Spinal cord (tissue), 10 donors: ENCODE data around the gene ZNF438. TPM values are rescaled to one million over a fixed set of nuclear protein-coding genes. Genes with fewer than 3 reads are reported as not detected.

Experiments
- DNase-seq, 6 donors: peaks; one replicate each; pipeline versions ENCODE4 v3.0.0 to v3.0.0-alpha.2; 2013 to 2015; ENCODE audit warnings: low spot score in 6 of 6, low read depth in 4 of 6
- H3K27ac ChIP-seq: one replicate; pipeline ENCODE4 v1.5.1; 2013; ENCODE audit warnings: low read depth, low read length, control low read depth
- H3K27me3 ChIP-seq: one replicate; pipeline ENCODE4 v1.6.1; 2013; ENCODE audit warnings: low read length; ENCODE audit not compliant: control insufficient read depth, insufficient read depth
- H3K36me3 ChIP-seq: one replicate; pipeline ENCODE4 v1.6.1; 2013; ENCODE audit warnings: low read length; ENCODE audit not compliant: control insufficient read depth, insufficient read depth
- H3K4me1 ChIP-seq: one replicate; pipeline ENCODE4 v1.6.1; 2013; ENCODE audit warnings: low read length; ENCODE audit not compliant: control insufficient read depth, insufficient read depth
- H3K4me3 ChIP-seq: one replicate; pipeline ENCODE4 v1.5.1; 2013; ENCODE audit warnings: low read depth, low read length, control low read depth
- H3K9me3 ChIP-seq: one replicate; pipeline ENCODE4 v1.6.1; 2013; ENCODE audit warnings: low read length; ENCODE audit not compliant: control insufficient read depth, insufficient read depth
- WGBS: methylation state at CpG from one replicate; pipeline ENCODE4 v1.1.5; 2013; ENCODE audit warnings: missing lambda C conversion rate; ENCODE audit not compliant: insufficient coverage; 5-methylcytosine and 5-hydroxymethylcytosine counted together
- polyA plus RNA-seq, 2 donors: library from polyadenylated mRNA; unstranded; fragments of 120-200 nt; gene quantifications; one replicate each; pipeline ENCODE4 v1.2.1, GENCODE V29; 2013; ENCODE audit not compliant: insufficient read length in 2 of 2
- total RNA-seq, 2 donors: library from RNA; depleted of rRNA in 1 of 2; stranded (reverse); fragments of 120-200 nt in 1 of 2; fragments of >200 nt in 1 of 2; gene quantifications; one replicate each; pipeline versions ENCODE4 v1.2.3 to v1.2.4, GENCODE V29; 2013 to 2014
- donor health status: healthy.

The ZNF438 gene
- total and polyA plus RNA-seq, 4 donors, result 5.8 to 12.4 (median 7.0) TPM

DNA sequence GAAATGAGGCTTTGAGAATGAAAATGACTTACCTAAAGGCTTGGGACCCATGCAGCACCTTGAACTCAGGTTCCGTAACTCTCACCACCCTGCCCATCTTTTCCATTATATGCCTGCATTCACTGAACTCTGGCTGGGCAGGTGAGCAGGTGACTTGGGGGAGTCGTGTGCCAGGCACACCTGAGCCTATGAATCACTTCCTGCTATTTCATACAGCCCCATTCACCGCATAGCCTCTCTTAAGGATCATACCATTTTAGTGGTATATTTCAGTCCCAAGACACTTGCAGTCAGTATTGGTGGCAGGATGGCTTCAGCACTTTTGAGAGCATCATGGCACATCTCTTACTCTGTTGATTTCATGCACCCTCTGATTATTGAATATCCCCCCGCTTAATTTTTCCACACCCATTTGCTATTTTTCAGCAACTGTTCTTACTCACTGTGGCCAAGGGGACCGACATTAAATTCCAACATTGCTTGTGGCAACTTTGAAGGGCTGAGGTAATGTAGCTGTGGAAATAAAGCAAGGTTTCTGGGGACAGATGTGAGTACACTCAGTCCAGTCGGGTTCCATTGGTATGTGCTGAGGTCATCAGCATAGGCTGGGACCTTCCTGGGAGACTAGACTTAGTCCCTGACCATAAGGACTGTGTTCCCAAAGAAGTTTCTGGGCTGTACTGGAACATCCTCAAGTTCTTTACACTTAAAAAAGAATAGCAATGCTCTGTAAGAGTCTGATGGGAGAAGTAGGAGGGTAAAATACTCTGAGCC, 39.8 kb upstream of the ZNF438 start:
- no peak for DNase-seq
- Histone ChIP-seq H3K9me3 (no peaks in the 10 kb centered on the region), H3K4me1 (peaks cover 3% of the 10 kb centered on the region), H3K36me3 (no peaks in the 10 kb centered on the region), H3K27me3 (no peaks in the 10 kb centered on the region), H3K27ac (peak overlapping the region; percentile 55), H3K4me3 (no peak overlapping the region)
- WGBS, result 78% methylated on average over 4 of the region's 6 CpGs

DNA sequence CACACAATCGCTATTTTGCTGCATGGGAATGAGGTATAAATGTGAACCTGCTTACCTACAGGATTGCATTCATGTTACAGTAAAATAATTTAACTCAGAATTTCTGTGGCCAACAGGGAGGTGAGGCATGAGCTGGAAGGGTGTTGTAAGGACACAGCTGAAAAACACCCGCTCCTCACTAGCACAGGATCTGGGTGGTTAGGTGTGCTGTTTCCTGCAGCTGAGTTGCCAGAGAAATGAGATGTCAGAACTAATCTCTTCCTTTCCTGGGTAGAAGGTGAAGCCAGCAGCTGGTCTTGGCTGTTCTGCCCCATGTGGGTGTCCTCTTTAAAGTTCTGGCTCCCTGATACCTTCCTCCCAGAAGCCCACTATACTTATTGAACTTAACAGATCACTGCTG, 39.0 kb upstream of the ZNF438 start:
- H3K9me3 ChIP-seq, result no peaks in the 10 kb centered on the region
- H3K27ac ChIP-seq, result no peak overlapping the region
- peaks cover 3% of the 10 kb centered on the region for H3K4me1 ChIP-seq
- 100% methylated on average over 1 of the region's 2 CpGs for WGBS
- H3K27me3 ChIP-seq, result no peaks in the 10 kb centered on the region
- H3K4me3 ChIP-seq, result no peak overlapping the region
- no peak for DNase-seq
- no peaks in the 10 kb centered on the region for H3K36me3 ChIP-seq

DNA sequence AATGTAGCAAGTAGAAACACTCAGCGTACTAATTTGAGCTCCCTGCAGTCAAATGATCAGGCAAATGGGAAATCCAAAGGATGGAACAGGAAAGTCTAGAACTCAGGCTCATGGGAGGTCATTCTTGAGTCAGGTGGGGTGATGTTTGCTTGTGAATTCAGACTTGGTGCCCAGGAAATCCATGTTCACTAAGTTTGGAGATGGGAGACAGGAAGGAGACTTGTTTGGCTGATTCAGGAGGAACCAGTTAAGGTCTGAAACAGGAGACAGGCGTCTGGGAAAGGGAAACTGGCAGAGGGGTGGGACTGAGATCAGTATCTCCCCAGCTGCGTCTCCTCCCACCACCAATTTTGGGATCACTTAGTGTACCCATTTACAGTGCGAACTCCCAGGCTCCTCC, 38.4 kb upstream of the ZNF438 start:
- WGBS, result 90% methylated on average over 1 of the region's 4 CpGs
- H3K9me3 ChIP-seq, result no peaks in the 10 kb centered on the region
- no peaks in the 10 kb centered on the region for H3K36me3 ChIP-seq
- no peaks in the 10 kb centered on the region for H3K27me3 ChIP-seq
- DNase-seq, result no peak
- H3K27ac ChIP-seq, result no peak overlapping the region
- no peak overlapping the region for H3K4me3 ChIP-seq
- H3K4me1 ChIP-seq, result peaks cover 3% of the 10 kb centered on the region

DNA sequence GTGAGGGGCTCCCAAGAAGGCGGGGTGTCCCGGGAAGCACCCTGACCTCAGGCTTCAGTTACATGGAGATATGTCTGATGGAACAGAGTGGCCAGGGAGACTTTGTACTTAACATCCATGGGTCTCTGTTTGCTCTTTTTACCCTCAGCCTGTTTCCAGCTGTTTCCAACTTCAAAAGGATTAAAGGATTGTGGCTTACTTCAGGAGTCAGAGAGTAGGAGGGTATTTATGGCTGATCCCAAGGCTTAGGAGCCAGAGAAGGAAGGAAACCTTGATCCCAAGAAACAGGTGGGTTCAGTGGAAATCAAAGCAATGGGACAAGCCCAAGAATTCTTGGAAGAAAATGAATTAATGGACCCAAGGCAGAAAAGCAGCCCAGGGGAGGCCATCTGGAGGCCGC, 37.7 kb upstream of the ZNF438 start:
- H3K27me3 ChIP-seq, result no peaks in the 10 kb centered on the region
- WGBS, result 100% methylated on average over 2 of the region's 3 CpGs
- H3K36me3 ChIP-seq, result no peaks in the 10 kb centered on the region
- H3K4me1 ChIP-seq, result peaks cover 3% of the 10 kb centered on the region
- no peak for DNase-seq
- H3K27ac ChIP-seq, result no peak overlapping the region
- no peak overlapping the region for H3K4me3 ChIP-seq
- H3K9me3 ChIP-seq, result no peaks in the 10 kb centered on the region

DNA sequence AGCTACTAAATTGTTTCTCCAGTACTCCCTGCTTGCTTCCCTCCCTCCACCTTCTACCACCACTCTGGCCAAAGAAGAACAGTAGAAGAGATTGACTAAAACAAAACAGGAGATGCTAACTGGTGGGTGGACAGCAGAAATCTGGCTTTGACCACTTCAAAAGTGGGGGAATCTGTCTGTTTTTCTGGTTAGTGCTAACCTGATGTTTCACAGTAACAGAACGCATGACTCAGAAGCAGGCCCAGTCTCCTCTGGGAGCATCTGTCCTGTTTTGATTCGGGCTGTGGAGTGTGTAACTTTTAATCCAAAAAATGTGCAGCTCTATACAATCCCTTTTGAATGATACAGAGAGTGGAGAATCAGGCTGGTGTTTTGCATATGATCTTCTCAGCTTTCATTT, 32.7 kb upstream of the ZNF438 start:
- no peak overlapping the region for H3K4me3 ChIP-seq
- DNase-seq, result peak in 1 of 6 donors; percentile 28
- no peaks in the 10 kb centered on the region for H3K9me3 ChIP-seq

DNA sequence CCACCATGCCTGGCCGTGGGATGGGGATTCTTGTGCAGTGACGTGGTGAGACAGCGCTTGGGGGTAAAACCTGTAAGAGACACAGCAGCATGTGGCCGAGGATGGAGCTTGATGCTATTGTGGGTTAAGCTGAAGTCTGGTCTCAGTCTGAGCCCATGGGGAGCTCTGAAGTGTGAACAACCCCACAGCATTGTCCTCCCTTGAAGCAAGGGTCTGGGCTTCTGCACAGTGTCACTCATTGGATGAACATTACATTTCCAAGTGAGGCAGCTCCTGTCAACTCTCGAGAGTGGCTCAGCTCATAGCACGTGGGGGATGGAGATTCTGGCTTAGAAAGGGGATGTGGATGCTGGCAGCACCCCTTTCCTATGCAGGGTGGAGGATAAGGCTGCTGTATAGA, 32.2 kb upstream of the ZNF438 start:
- H3K36me3 ChIP-seq, result no peaks in the 10 kb centered on the region
- no peaks in the 10 kb centered on the region for H3K4me1 ChIP-seq
- H3K27ac ChIP-seq, result peak overlapping the region; percentile 73
- no peak for DNase-seq
- no peak overlapping the region for H3K4me3 ChIP-seq
- H3K9me3 ChIP-seq, result no peaks in the 10 kb centered on the region
- no peaks in the 10 kb centered on the region for H3K27me3 ChIP-seq
- WGBS, result 91% methylated on average over 6 of the region's 6 CpGs

More for the DNA sequence above, 32.7 kb upstream of the ZNF438 start:
- no peaks in the 10 kb centered on the region for H3K4me1 ChIP-seq
- H3K36me3 ChIP-seq, result no peaks in the 10 kb centered on the region
- peak overlapping the region; percentile 73 for H3K27ac ChIP-seq
- H3K27me3 ChIP-seq, result no peaks in the 10 kb centered on the region
- WGBS, result no CpG with 5 or more reads among the region's 2 CpGs

DNA sequence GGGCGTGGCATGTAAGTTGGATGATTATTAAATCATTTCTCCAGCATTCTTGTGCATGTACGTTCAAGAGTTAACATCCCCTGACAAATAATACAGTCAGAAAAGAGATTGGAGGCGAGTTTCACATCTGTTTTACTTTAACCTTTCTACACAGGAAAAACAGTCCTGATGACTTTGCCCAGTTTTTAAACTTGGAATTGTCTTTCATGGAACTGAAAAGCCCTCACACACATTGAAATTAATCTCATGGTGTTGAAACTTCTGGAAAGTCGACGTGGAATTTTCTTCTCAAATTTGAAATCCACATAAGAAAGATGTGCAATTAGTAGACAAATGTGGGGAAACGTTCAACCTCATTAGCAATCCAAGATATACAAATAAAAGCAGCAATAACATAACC, 31.2 kb upstream of the ZNF438 start:
- Histone ChIP-seq H3K4me1 (no peaks in the 10 kb centered on the region), H3K36me3 (no peaks in the 10 kb centered on the region), H3K27ac (no peak overlapping the region), H3K4me3 (no peak overlapping the region), H3K9me3 (no peaks in the 10 kb centered on the region), H3K27me3 (no peaks in the 10 kb centered on the region)
- DNase-seq, result peak in 1 of 6 donors; percentile 33
- 100% methylated on average over 2 of the region's 6 CpGs for WGBS

DNA sequence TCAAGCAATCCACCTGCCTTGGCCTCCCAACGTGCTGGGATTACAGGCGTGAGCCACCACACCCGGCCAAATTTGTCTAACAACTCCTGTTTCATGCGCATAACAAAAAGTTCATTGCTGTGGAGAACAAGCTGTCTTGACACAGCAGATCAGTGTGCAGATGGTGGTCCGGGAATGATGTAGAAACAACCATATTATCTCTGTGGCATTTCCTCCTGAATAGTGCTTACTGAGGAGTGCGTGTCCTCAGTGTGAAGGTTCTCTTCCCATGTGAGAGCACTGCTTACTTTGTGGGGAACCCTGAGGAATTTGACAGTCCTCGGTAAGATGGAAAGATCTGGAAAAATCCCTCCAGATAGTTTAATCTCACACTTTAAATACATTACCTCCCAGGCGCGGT, 30.3 kb upstream of the ZNF438 start:
- Histone ChIP-seq H3K9me3 (no peaks in the 10 kb centered on the region), H3K36me3 (no peaks in the 10 kb centered on the region), H3K4me1 (no peaks in the 10 kb centered on the region), H3K4me3 (no peak overlapping the region), H3K27me3 (no peaks in the 10 kb centered on the region), H3K27ac (no peak overlapping the region)
- no peak for DNase-seq
- WGBS, result 95% methylated on average over 5 of the region's 9 CpGs

DNA sequence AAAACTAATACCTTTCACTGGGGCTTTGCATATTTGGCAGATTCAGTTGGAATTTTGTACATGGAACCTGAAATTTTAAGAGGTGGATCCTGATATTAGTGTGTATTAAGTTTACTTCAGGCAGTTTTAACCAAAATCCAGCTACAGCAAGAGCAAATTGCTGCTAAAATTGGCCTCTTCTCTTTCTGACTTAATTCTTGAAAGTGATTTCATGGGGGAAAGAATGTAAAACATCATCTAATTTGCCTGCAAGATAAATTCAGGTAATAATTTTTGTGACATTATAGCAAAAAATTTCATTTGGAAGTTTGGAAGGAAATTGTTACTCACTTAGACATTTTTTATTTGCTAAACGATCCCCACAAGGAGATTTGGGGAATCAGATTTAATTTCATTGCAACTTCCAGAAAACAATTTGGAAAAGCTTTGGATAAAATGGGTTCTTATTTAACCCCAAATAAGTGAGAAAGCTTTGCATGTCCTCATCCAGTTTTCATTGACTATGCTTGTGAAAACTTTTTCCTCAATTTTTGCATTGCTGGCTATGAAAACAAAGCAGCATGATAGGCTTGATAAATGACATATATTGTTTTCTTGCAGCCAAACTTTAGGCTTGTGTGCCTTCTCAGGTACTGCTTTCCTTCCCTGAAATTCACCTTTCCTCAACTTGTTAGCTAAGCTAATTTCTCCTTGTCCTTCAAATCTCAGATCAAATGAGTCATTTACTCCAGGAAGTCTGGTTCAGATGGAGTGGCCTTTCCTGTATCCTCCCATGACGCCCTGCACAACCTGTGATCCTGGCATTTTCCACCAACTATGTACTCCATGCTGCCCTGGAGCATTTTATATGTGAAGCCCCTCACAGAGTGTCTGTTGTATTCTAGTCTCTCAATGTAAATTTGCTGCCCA, 27.4 kb upstream of the ZNF438 start:
- H3K36me3 ChIP-seq, result no peaks in the 10 kb centered on the region
- WGBS, result no CpG with 5 or more reads among the region's 2 CpGs
- H3K27me3 ChIP-seq, result no peaks in the 10 kb centered on the region
- no peak overlapping the region for H3K4me3 ChIP-seq
- no peak for DNase-seq
- no peaks in the 10 kb centered on the region for H3K9me3 ChIP-seq
- H3K4me1 ChIP-seq, result no peaks in the 10 kb centered on the region
- H3K27ac ChIP-seq, result no peak overlapping the region
